Neutrophil (primary cell): ENCODE data around the gene DES.
"Not testable (repeated sequence)": the region's sequence is repeated elsewhere in the genome, so short reads cannot be mapped to it uniquely, and the experiment has no call there.

Source experiments
- H3K27ac ChIP-seq: fragments of 200-600 bp; sonication (generic); 2 replicates; pipeline ENCODE4 v1.5.1; 2016; ENCODE audit warnings: mild to moderate bottlenecking, moderate library complexity
- H3K27me3 ChIP-seq: fragments of 200-600 bp; sonication (generic); 2 replicates; pipeline ENCODE4 v1.6.0; 2016; ENCODE audit warnings: mild to moderate bottlenecking
- H3K36me3 ChIP-seq: fragments of 200-600 bp; sonication (generic); 2 replicates; pipeline ENCODE4 v1.5.1; 2017
- H3K4me1 ChIP-seq, 2 experiments: fragments of 200-600 bp in 1 of 2; sonication (generic) in 1 of 2; 1 replicate in 1 of 2; 2 replicates in 1 of 2; pipeline versions ENCODE4 v1.5.1 to v1.6.1; 2013 to 2016; ENCODE audit warnings: low read depth in 1 of 2, low read length in 1 of 2, mild to moderate bottlenecking in 1 of 2, moderate library complexity in 1 of 2; ENCODE audit not compliant: control insufficient read depth in 1 of 2, insufficient read depth in 1 of 2
- H3K4me3 ChIP-seq, 2 experiments: fragments of 200-600 bp in 1 of 2; sonication (generic) in 1 of 2; 1 replicate in 1 of 2; 2 replicates in 1 of 2; pipeline ENCODE4 v1.5.1; 2013 to 2016; ENCODE audit warnings: low read depth in 1 of 2, low read length in 1 of 2, mild to moderate bottlenecking in 1 of 2, moderate library complexity in 1 of 2
- H3K9me3 ChIP-seq: fragments of 200-600 bp; sonication (generic); 2 replicates; pipeline ENCODE4 v1.5.1; 2016
- TF ChIP-seq, protein P1 (sequence below): fragments of 200-600 bp; sonication (generic); IDR thresholded peaks from 2 replicates; pipeline ENCODE4 v1.5.1; 2016; ENCODE audit warnings: antibody characterized with exemption

The DES gene

GRCh38 chr2:219405958-219406860 lies 12.0 kb upstream of the DES start:
- H3K27me3 ChIP-seq = peaks cover 54% of the 10 kb centered on the region
- TF ChIP-seq, protein P1, sequence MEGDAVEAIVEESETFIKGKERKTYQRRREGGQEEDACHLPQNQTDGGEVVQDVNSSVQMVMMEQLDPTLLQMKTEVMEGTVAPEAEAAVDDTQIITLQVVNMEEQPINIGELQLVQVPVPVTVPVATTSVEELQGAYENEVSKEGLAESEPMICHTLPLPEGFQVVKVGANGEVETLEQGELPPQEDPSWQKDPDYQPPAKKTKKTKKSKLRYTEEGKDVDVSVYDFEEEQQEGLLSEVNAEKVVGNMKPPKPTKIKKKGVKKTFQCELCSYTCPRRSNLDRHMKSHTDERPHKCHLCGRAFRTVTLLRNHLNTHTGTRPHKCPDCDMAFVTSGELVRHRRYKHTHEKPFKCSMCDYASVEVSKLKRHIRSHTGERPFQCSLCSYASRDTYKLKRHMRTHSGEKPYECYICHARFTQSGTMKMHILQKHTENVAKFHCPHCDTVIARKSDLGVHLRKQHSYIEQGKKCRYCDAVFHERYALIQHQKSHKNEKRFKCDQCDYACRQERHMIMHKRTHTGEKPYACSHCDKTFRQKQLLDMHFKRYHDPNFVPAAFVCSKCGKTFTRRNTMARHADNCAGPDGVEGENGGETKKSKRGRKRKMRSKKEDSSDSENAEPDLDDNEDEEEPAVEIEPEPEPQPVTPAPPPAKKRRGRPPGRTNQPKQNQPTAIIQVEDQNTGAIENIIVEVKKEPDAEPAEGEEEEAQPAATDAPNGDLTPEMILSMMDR = no peak
- H3K36me3 ChIP-seq = no peaks in the 10 kb centered on the region
- no peak overlapping the region for H3K4me3 ChIP-seq
- H3K27ac ChIP-seq = no peak overlapping the region
- no peaks in the 10 kb centered on the region for H3K9me3 ChIP-seq
- H3K4me1 ChIP-seq = peaks cover 9 to 17% of the 10 kb centered on the region in 2 experiments

DNA sequence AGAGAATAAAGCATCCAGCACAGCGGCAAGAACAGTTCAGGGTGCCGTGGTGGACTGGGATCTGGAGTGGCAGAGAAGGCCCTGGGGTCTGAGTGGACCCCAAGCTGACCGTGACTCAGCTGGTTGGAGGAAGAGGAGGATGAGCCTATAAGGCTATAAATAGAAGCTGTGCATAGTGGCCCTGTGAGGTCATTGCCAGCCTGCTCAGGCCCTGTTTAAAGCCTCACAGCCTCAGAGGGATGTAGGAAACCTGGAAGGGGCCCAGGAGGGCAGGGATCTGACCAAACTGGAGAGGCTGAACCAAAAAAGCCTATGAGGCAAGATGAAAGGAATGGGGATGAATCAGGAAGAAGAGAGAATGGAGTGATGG lies 11.3 kb upstream of the DES start:
- peaks cover 60% of the 10 kb centered on the region for H3K27me3 ChIP-seq
- no peak overlapping the region for H3K27ac ChIP-seq
- H3K9me3 ChIP-seq = no peaks in the 10 kb centered on the region
- peaks cover 3 to 11% of the 10 kb centered on the region in 2 experiments for H3K4me1 ChIP-seq
- TF ChIP-seq, protein P1 = no peak
- H3K4me3 ChIP-seq = no peak overlapping the region
- no peaks in the 10 kb centered on the region for H3K36me3 ChIP-seq

DNA sequence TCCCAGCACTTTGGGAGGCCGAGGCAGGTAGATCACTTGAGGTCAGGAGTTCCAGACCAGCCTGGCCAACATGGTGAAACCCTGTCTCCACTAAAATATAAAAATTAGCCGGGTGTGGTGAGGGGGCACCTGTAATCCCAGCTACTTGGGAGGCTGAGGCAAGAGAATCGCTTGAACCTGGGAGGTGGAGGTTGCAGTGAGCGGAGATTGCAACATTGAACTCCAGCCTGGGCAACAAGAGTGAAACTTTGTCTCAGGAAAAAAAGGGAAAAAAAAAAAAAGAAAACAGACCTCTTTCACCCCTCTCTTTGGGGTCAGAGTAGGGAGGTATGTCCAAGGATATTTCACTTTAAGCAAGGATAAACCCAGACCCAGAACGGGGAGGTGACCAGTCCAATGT lies 10.8 kb upstream of the DES start:
- not testable (repeated sequence) for H3K4me1 ChIP-seq, H3K9me3 ChIP-seq, H3K4me3 ChIP-seq, H3K27ac ChIP-seq, H3K36me3 ChIP-seq
- peaks cover 65% of the 10 kb centered on the region for H3K27me3 ChIP-seq

- Histone ChIP-seq H3K36me3 (no peaks in the 10 kb centered on the region), H3K27ac (no peak overlapping the region), H3K4me1 (no peaks in the 10 kb centered on the region), H3K27me3 (peaks cover 71% of the 10 kb centered on the region), H3K4me3 (no peak overlapping the region), H3K9me3 (no peaks in the 10 kb centered on the region)
- TF ChIP-seq, protein P1 = no peak
Measured at GRCh38 chr2:219408204-219408603, 10.0 kb upstream of the DES start.

- Histone ChIP-seq H3K27ac (no peak overlapping the region), H3K9me3 (no peaks in the 10 kb centered on the region), H3K27me3 (peaks cover 71% of the 10 kb centered on the region), H3K4me1 (no peaks in the 10 kb centered on the region), H3K4me3 (no peak overlapping the region), H3K36me3 (no peaks in the 10 kb centered on the region)
- TF ChIP-seq, protein P1 = no peak
Measured at GRCh38 chr2:219408631-219409030, 9.5 kb upstream of the DES start.

DNA sequence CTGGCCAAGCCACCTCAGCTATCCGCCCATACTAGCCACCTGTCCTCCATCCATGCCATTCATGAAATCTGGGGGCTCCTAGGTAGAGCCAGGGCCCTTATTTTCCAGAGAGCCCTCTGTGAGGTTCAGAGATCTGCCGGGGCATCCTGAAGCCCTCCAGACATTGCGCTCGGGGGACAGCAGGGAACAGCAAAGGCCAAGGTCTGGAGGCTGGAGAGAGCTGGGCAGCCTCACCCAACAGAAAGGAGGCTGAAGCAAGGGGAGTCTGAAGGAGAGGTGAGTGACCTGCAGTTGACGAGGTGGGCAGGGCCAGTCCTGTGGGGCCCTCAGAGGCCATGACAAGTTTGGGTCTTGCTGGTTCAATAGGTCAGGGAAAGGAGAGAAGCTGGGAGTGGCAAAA lies 8.6 kb upstream of the DES start:
- Histone ChIP-seq H3K9me3 (no peaks in the 10 kb centered on the region), H3K4me1 (no peaks in the 10 kb centered on the region), H3K36me3 (no peaks in the 10 kb centered on the region), H3K27ac (no peak overlapping the region), H3K27me3 (peaks cover 71% of the 10 kb centered on the region), H3K4me3 (no peak overlapping the region)
- TF ChIP-seq, protein P1 = no peak
